Tibial artery (tissue), 4 donors: ENCODE measurements around the gene TBK1.

Source experiments
- DNase-seq, 2 donors: peaks; one replicate each; pipeline ENCODE4 v3.0.0-alpha.2; 2019
- H3K27ac ChIP-seq, 2 donors: fragments of 200-600 bp; sonication (generic) in 1 of 2; 1 replicate in 1 of 2; 2 replicates in 1 of 2; pipeline ENCODE4 v1.5.1; 2018 to 2019; ENCODE audit warnings: mild to moderate bottlenecking in 1 of 2
- H3K27me3 ChIP-seq, 2 donors: fragments of 200-600 bp; sonication (generic) in 1 of 2; one replicate each; pipeline versions ENCODE4 v1.5.1 to v1.6.0; 2016 to 2019
- H3K36me3 ChIP-seq, 3 donors: fragments of 200-600 bp; sonication (generic) in 2 of 3; one replicate each; pipeline ENCODE4 v1.5.1; 2016 to 2019; ENCODE audit warnings: mild to moderate bottlenecking in 2 of 3
- H3K4me1 ChIP-seq, 4 donors: fragments of 200-600 bp; sonication (generic) in 2 of 4; 1 replicate in 3 of 4; 2 replicates in 1 of 4; pipeline ENCODE4 v1.5.1; 2016 to 2019
- H3K4me3 ChIP-seq, 2 donors: fragments of 200-600 bp; sonication (generic) in 1 of 2; 1 replicate in 1 of 2; 2 replicates in 1 of 2; pipeline ENCODE4 v1.5.1; 2018 to 2019; ENCODE audit warnings: mild to moderate bottlenecking in 2 of 2
- H3K9me3 ChIP-seq, 3 donors: fragments of 200-600 bp; sonication (generic) in 1 of 3; one replicate each; pipeline ENCODE4 v1.5.1; 2016 to 2019
- CTCF ChIP-seq, 2 experiments: fragments of 200-600 bp in 1 of 2; fragments of 450-650 bp in 1 of 2; IDR thresholded peaks; one replicate each; pipeline ENCODE4 v1.5.1; 2017 to 2019; ENCODE audit warnings: antibody characterized with exemption in 2 of 2, mild to moderate bottlenecking in 1 of 2, moderate library complexity in 1 of 2
- intact Hi-C: fragments of 100-400 bp; cut with DNase I; formaldehyde crosslinking; loops from one replicate; pipeline ENCODE4 v1.15.0; 2023; ENCODE audit warnings: low total_unique reads

Gene TBK1

GRCh38 chr12:64440100-64440499 lies 11.8 kb upstream of the TBK1 start:
- Histone ChIP-seq H3K27me3 (no peaks in the 10 kb centered on the region), H3K36me3 (peaks cover 59 to 81% (median 70%) of the 10 kb centered on the region in 3 donors), H3K27ac (no peak overlapping the region), H3K9me3 (no peaks in the 10 kb centered on the region), H3K4me3 (no peak overlapping the region), H3K4me1 (no peaks in the 10 kb centered on the region)
- no peak for TF ChIP-seq CTCF (IDR thresholded peaks at IDR 0.05)
- DNase-seq: no peak
- intact Hi-C loops: no loop called here

DNA sequence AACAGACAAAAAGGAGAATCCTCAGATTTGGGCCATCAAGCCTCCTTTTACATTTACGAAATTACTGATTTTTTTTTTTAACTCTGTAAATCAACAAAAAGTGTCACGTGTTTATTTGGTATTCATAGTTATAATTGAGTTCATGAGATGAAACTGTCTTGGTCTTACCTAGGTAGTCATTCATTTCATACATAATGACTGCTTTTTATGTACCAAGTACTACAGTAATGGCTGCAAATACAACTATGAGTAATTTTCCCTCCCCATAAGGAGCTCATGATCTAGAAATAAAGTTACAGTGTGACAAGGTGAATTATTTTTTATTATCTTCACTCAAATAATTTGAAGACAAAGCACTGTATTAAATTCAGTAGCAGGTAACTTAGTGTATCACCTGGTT lies 6.4 kb upstream of the TBK1 start:
- no peak for DNase-seq
- Histone ChIP-seq H3K36me3 (peaks cover 26 to 56% (median 32%) of the 10 kb centered on the region in 3 donors), H3K4me1 (no peaks in the 10 kb centered on the region), H3K27me3 (no peaks in the 10 kb centered on the region), H3K27ac (no peak overlapping the region), H3K9me3 (no peaks in the 10 kb centered on the region), H3K4me3 (no peak overlapping the region)
- intact Hi-C loops: no loop called here
- no peak for TF ChIP-seq CTCF (IDR thresholded peaks at IDR 0.05)

GRCh38 chr12:64446295-64446694 lies 5.6 kb upstream of the TBK1 start:
- H3K27ac ChIP-seq: no peak overlapping the region
- intact Hi-C loops: no loop called here
- no peak overlapping the region for H3K4me3 ChIP-seq
- no peak for TF ChIP-seq CTCF (IDR thresholded peaks at IDR 0.05)
- DNase-seq: no peak
- no peaks in the 10 kb centered on the region for H3K9me3 ChIP-seq
- no peaks in the 10 kb centered on the region for H3K27me3 ChIP-seq
- H3K4me1 ChIP-seq: peaks cover 0 to 6% (median 5%) of the 10 kb centered on the region in 4 donors
- H3K36me3 ChIP-seq: peaks cover 25 to 49% (median 26%) of the 10 kb centered on the region in 3 donors

DNA sequence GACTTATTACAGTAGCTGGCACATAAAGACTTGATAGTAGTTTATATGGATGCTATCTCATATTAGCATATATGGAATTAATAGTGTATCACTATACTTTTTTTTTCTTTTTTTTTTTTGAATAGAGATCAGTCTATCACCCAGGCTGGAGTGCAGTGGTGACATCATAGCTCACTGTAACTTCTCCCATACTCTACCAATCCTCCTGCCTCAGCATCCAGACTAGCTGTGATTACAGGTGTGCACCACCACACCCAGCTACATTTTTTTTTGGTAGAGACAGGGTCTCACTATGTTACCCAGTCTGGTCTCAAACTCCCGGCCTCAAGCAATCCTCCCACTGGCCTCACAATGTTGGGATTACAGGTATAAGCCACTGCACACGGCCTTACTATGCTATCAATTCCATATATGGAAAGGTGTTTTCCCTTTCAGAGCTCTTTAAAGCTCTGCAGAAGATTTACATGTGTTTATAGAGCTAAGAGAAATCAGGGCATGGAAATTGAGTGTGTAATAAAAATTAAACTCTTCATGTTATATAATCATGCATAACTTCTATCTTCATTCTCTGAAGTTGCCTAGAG lies 1.8 kb upstream of the TBK1 start:
- intact Hi-C loops: no loop called here
- no peak for TF ChIP-seq CTCF (IDR thresholded peaks at IDR 0.05)
- Histone ChIP-seq H3K36me3 (peaks cover 6 to 27% (median 16%) of the 10 kb centered on the region in 3 donors), H3K4me1 (peaks cover 0 to 20% (median 14%) of the 10 kb centered on the region in 4 donors), H3K4me3 (no peak overlapping the region), H3K9me3 (no peaks in the 10 kb centered on the region), H3K27ac (no peak overlapping the region), H3K27me3 (no peaks in the 10 kb centered on the region)
- DNase-seq: no peak

DNA sequence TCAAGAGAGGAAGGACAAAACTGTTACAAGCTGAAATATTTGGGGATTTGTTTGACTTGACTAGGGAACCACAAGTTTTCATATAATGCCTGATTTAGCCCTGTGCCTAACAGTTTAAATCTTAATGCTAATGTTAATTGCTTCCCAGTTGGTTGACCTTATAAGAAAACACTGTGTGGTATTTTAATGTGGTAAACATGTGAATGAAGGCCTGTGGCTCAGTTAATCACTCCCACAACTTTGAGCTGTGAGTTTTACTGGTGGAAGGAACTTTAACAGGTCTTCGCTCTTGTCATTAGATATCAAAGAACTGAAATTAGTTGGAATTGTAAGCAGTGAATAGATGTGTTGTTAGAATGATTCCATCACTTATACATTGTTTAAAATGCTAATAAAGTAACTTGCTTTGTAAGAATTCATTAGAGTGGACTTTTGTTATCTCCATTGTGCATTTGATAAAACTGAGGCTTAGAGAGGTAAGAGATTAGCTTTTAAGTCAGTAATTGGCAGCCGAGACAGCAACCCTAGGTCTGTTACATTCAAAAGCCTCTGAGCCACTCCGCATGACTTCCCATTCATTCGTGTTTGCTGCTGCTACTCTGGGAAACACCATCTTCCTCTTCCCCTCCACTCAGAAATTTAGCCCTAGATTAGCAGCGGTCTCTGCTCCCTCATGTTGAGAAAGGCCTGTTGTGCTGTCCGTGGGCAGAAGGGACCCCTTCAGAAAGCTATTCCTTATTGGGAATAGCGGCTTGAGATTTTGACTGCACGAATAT lies 1.0 kb upstream of the TBK1 start:
- intact Hi-C loops: no loop called here
- H3K4me1 ChIP-seq: peaks cover 0 to 20% (median 14%) of the 10 kb centered on the region in 4 donors
- no peak for TF ChIP-seq CTCF (IDR thresholded peaks at IDR 0.05)
- H3K27ac ChIP-seq: peak overlapping the region; percentile 95 to 99
- H3K27me3 ChIP-seq: no peaks in the 10 kb centered on the region
- DNase-seq: no peak
- peaks cover 6 to 22% (median 9%) of the 10 kb centered on the region in 3 donors for H3K36me3 ChIP-seq
- H3K4me3 ChIP-seq: peak overlapping the region; percentile 77 to 89
- H3K9me3 ChIP-seq: no peaks in the 10 kb centered on the region
